ENCODE results near the gene ALPL. TPM values are rescaled to one million over a fixed set of nuclear protein-coding genes. Genes with fewer than 3 reads are reported as not detected.

Gene ALPL
- total and polyA plus RNA-seq, 9 of the 15 experiments (the other 6 are each of a cell fraction or from before 2014, with no cell fraction given): 0.04 to 0.38 (median 0.18) TPM; not detected in 4

- no peak for TF ChIP-seq IRF2 (CRISPR knock-in tag; IDR thresholded peaks at IDR 0.05)
- no peak for TF ChIP-seq GATAD2A (IDR thresholded peaks at IDR 0.05)
- TF ChIP-seq HSF4 (CRISPR knock-in tag; IDR thresholded peaks at IDR 0.05; ENCODE audit: borderline replicate concordance): no peak
- no peak for TF ChIP-seq POLR3G (IDR thresholded peaks at IDR 0.05; ENCODE audit: extremely low read depth, insufficient read length, insufficient replicate concordance)
- TF ChIP-seq NFATC3 (IDR thresholded peaks at IDR 0.05): no peak
- TF ChIP-seq, protein P1, sequence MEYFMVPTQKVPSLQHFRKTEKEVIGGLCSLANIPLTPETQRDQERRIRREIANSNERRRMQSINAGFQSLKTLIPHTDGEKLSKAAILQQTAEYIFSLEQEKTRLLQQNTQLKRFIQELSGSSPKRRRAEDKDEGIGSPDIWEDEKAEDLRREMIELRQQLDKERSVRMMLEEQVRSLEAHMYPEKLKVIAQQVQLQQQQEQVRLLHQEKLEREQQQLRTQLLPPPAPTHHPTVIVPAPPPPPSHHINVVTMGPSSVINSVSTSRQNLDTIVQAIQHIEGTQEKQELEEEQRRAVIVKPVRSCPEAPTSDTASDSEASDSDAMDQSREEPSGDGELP (CRISPR knock-in tag; IDR thresholded peaks at IDR 0.05; ENCODE audit: borderline replicate concordance): no peak
- no peak for TF ChIP-seq NR2F6 (CRISPR knock-in tag; IDR thresholded peaks at IDR 0.05)
These were observed 108.8 kb downstream of the ALPL start (continued) for GRCh38 chr1:21618059-21618458.

GRCh38 chr1:21618561-21619374 is 109.5 kb downstream of the ALPL start:
- in situ Hi-C loops (cut with MboI): no loop called here
- WGBS (ENCODE audit: insufficient coverage, low coverage, missing lambda C conversion rate): 12% methylated on average over 14 of the region's 22 CpGs
- Histone ChIP-seq H3K9ac (ENCODE audit: insufficient read depth in 1 of 2, low read depth in 2 of 2, low read length in 2 of 2) (peak overlapping the region; percentile 61 to 87), H3K9me3 (replicated peaks; ENCODE audit: control insufficient read depth, insufficient read depth, low read depth, low read length) (no peaks in the 10 kb centered on the region), H3K4me2 (ENCODE audit: insufficient read depth, low read length) (peak overlapping the region; percentile 64), H3K9me1 (ENCODE audit: control insufficient read depth, insufficient read depth, low read length) (peaks cover 4% of the 10 kb centered on the region), H3K27me3 (ENCODE audit: control insufficient read depth in 2 of 2, insufficient read depth in 2 of 2, low read length in 2 of 2) (no peaks in the 10 kb centered on the region), H3K36me3 (ENCODE audit: control insufficient read depth, insufficient read depth, low read length) (peaks cover 35% of the 10 kb centered on the region; the same call in 2 of the 3 replicates), H4K20me1 (replicated peaks; ENCODE audit: control insufficient read depth, insufficient read depth, low read length) (no peaks in the 10 kb centered on the region), H3K4me1 (replicated peaks in 1 of 2; ENCODE audit: control insufficient read depth in 2 of 2, insufficient read depth in 2 of 2, low read length in 2 of 2) (peaks cover 42 to 84% of the 10 kb centered on the region in 2 experiments), H3K27ac (ENCODE audit: extremely low read depth, low read depth, low read length) (peak overlapping the region; percentile 74), H2AFZ (ENCODE audit: low read depth, low read length) (peak overlapping the region; percentile 73), H3K4me3 (no peak overlapping the region), H3K79me2 (ENCODE audit: control insufficient read depth, insufficient read depth, low read length) (peaks cover 31% of the 10 kb centered on the region)
- DNase-seq (ENCODE audit: extremely low read depth in 1 of 4, low spot score in 3 of 4): peak; percentile 82 to 91 (median 86)
- intact Hi-C loops (cut with micrococcal nuclease): no loop called here
- ChIA-PET POLR2A (interaction anchor here (0.6 to 2.3 kb wide), 6 partner anchors 10 to 781 kb away, joined by 3 to 12 read pairs (median 3); no protein-coding TSS in a partner anchor), CTCF (ENCODE audit: low intra/inter-chr PET ratio) (no interaction called here)
- no TSS peak for BruUV-seq (replicated peaks)
- peak; percentile 19 for FAIRE-seq
- ATAC-seq: peak; percentile 84
- TF ChIP-seq CREM (IDR thresholded peaks at IDR 0.05; ENCODE audit: low read depth): peak; percentile 50; the same call in 1 of the 2 replicates
- no peak for TF ChIP-seq CCAR2 (IDR thresholded peaks at IDR 0.05; ENCODE audit: low read depth, low read length)
- TF ChIP-seq, protein P2, sequence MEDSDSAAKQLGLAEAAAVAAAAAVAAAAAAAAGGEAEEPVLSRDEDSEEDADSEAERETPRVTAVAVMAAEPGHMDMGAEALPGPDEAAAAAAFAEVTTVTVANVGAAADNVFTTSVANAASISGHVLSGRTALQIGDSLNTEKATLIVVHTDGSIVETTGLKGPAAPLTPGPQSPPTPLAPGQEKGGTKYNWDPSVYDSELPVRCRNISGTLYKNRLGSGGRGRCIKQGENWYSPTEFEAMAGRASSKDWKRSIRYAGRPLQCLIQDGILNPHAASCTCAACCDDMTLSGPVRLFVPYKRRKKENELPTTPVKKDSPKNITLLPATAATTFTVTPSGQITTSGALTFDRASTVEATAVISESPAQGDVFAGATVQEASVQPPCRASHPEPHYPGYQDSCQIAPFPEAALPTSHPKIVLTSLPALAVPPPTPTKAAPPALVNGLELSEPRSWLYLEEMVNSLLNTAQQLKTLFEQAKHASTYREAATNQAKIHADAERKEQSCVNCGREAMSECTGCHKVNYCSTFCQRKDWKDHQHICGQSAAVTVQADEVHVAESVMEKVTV (CRISPR knock-in tag; IDR thresholded peaks at IDR 0.05): no peak
- TF ChIP-seq STAG1 (CRISPR knock-in tag; IDR thresholded peaks at IDR 0.05; ENCODE audit: borderline replicate concordance): no peak
- TF ChIP-seq CEBPG (CRISPR knock-in tag; IDR thresholded peaks at IDR 0.05): no peak
- TF ChIP-seq CEBPG (tag; conservative IDR thresholded peaks at IDR 0.05 in 1 of 2, IDR thresholded peaks at IDR 0.05 in 1 of 2): no peak
- TF ChIP-seq MED1 (CRISPR knock-in tag; IDR thresholded peaks at IDR 0.05; ENCODE audit: borderline replicate concordance): no peak
- peak; percentile 71 for TF ChIP-seq DPF2 (IDR thresholded peaks at IDR 0.05)
- TF ChIP-seq HNRNPK (IDR thresholded peaks at IDR 0.05; ENCODE audit: low read depth, low read length, poor library complexity, severe bottlenecking): no peak
- TF ChIP-seq RNF2 (IDR thresholded peaks at IDR 0.05): no peak
